B cell (primary cell): ENCODE data around the gene ATP1B3. TPM values are rescaled to one million over a fixed set of nuclear protein-coding genes. Genes with fewer than 3 reads are reported as not detected.

Experiments used
- ATAC-seq: fragments of 200-7000 bp; cut with Tn5 transposase; one replicate; pipeline ENCODE4 v1.10.0; 2021; ENCODE audit warnings: low read depth, mild to moderate bottlenecking, moderate number of reproducible peaks, moderate library complexity
- CTCF ChIA-PET: fragments of 350-600 bp; sonication (Branson Sonifier 250); formaldehyde crosslinking; loops from one replicate; lab custom pipeline; 2021; ENCODE audit warnings: antibody characterized with exemption, inconsistent platforms; lab: Charles Lee
- POLR2A ChIA-PET: fragments of 350-600 bp; sonication (Branson Sonifier 250); formaldehyde crosslinking; loops from one replicate; lab custom pipeline; 2021; ENCODE audit warnings: antibody characterized with exemption; lab: Charles Lee
- DNase-seq: peaks from one replicate; pipeline ENCODE4 v3.0.0; 2013
- H2AFZ ChIP-seq: 2 replicates; pipeline ENCODE4 v1.6.1; 2012; ENCODE audit warnings: mild to moderate bottlenecking, low read depth, low read length; ENCODE audit not compliant: insufficient read depth, poor library complexity, severe bottlenecking
- H3K27ac ChIP-seq, 2 donors: 1 replicate in 1 of 2; 2 replicates in 1 of 2; pipeline ENCODE4 v1.5.1; 2012 to 2013; ENCODE audit warnings: low read length in 2 of 2, mild to moderate bottlenecking in 2 of 2, moderate library complexity in 1 of 2
- H3K27me3 ChIP-seq, 4 experiments: fragments of 200-600 bp in 1 of 4; sonication (generic) in 1 of 4; replicated peaks in 1 of 4; 1 replicate in 2 of 4; 2 replicates in 2 of 4; pipeline versions ENCODE4 v1.6.1 to v1.7.0; 2013 to 2016; ENCODE audit warnings: low read length in 3 of 4, mild to moderate bottlenecking in 2 of 4, mixed read lengths in 1 of 4, moderate library complexity in 1 of 4; ENCODE audit not compliant: insufficient read depth in 4 of 4, control insufficient read depth in 3 of 4; ENCODE audit errors: control extremely low read depth in 1 of 4
- H3K36me3 ChIP-seq, 2 experiments: replicated peaks in 1 of 2; 1 replicate in 1 of 2; 2 replicates in 1 of 2; pipeline versions ENCODE4 v1.6.1 to v1.7.1; 2013; ENCODE audit warnings: low read length in 1 of 2; ENCODE audit not compliant: insufficient read depth in 2 of 2, control insufficient read depth in 1 of 2; ENCODE audit errors: control extremely low read depth in 1 of 2, extremely low read depth in 1 of 2
- H3K4me1 ChIP-seq, 2 donors: fragments of 200-600 bp in 1 of 2; sonication (generic) in 1 of 2; 1 replicate in 1 of 2; 2 replicates in 1 of 2; pipeline versions ENCODE4 v1.5.1 to v1.6.1; 2013 to 2017; ENCODE audit warnings: low read length in 2 of 2; ENCODE audit not compliant: control insufficient read depth in 2 of 2, insufficient read depth in 2 of 2
- H3K4me2 ChIP-seq: replicated peaks from 2 replicates; pipeline ENCODE3; 2012; ENCODE audit warnings: mild to moderate bottlenecking, low read depth, low read length; ENCODE audit not compliant: poor library complexity, severe bottlenecking
- H3K4me3 ChIP-seq, 5 experiments: fragments of 200-600 bp in 1 of 5; sonication (generic) in 1 of 5; 1 replicate in 3 of 5; 2 replicates in 2 of 5; pipeline versions ENCODE4 v1.5.1 to v1.7.0; 2011 to 2016; ENCODE audit warnings: low read length in 4 of 5, mild to moderate bottlenecking in 4 of 5, low read depth in 2 of 5, control low read depth in 1 of 5, moderate library complexity in 1 of 5; ENCODE audit not compliant: insufficient read depth in 1 of 5; ENCODE audit errors: control extremely low read depth in 1 of 5, extremely low read depth in 1 of 5
- H3K79me2 ChIP-seq: fragments of 200-600 bp; sonication (generic); one replicate; pipeline ENCODE4 v1.6.0; 2016; ENCODE audit warnings: low read length; ENCODE audit not compliant: control insufficient read depth, insufficient read depth
- H3K9ac ChIP-seq: fragments of 200-600 bp; sonication (generic); 2 replicates; pipeline ENCODE4 v1.6.1; 2017; ENCODE audit warnings: mild to moderate bottlenecking, low read length, moderate library complexity
- H3K9me3 ChIP-seq, 3 donors: one replicate each; pipeline versions ENCODE4 v1.6.1 to v1.7.1; 2013; ENCODE audit warnings: low read length in 2 of 3; ENCODE audit not compliant: control insufficient read depth in 2 of 3, insufficient read depth in 1 of 3; ENCODE audit errors: control extremely low read depth in 1 of 3
- H4K20me1 ChIP-seq: 2 replicates; pipeline ENCODE4 v1.6.0; 2012; ENCODE audit warnings: mild to moderate bottlenecking, low read length; ENCODE audit not compliant: insufficient read depth, control insufficient read depth, poor library complexity, severe bottlenecking
- H3K27ac Mint-ChIP-seq: one replicate; pipeline ENCODE4 v1.8.0; 2021; ENCODE audit warnings: mixed read lengths
- H3K27me3 Mint-ChIP-seq: one replicate; pipeline ENCODE4 v1.8.0; 2021; ENCODE audit warnings: mixed read lengths
- H3K4me1 Mint-ChIP-seq: one replicate; pipeline ENCODE4 v1.8.0; 2021; ENCODE audit warnings: mixed read lengths
- H3K4me3 Mint-ChIP-seq: one replicate; pipeline ENCODE4 v1.8.0; 2021; ENCODE audit warnings: mixed read lengths
- H3K9me3 Mint-ChIP-seq: one replicate; pipeline ENCODE4 v1.8.0; 2022; ENCODE audit warnings: mixed read lengths; ENCODE audit not compliant: insufficient read depth
- EZH2 ChIP-seq: IDR thresholded peaks from 2 replicates; pipeline ENCODE4 v1.6.1; 2012; ENCODE audit warnings: borderline replicate concordance, low read depth, mild to moderate bottlenecking, moderate library complexity, low read length; ENCODE audit not compliant: insufficient read depth, poor library complexity, severe bottlenecking
- WGBS: methylation state at CpG from one replicate; pipeline ENCODE4 v1.1.5; 2013; ENCODE audit warnings: missing lambda C conversion rate; ENCODE audit not compliant: insufficient coverage; 5-methylcytosine and 5-hydroxymethylcytosine counted together
- intact Hi-C: fragments of 100-400 bp; cut with micrococcal nuclease; formaldehyde crosslinking; loops from one replicate; pipeline ENCODE4 v1.10.0; 2022
- polyA plus RNA-seq: library from polyadenylated mRNA; depleted of rRNA; stranded (reverse); fragments of >200 nt; gene quantifications from 2 replicates; pipeline ENCODE4 v1.2.3, GENCODE V29; 2012
- total RNA-seq, 2 donors: library from RNA; stranded (reverse); fragments of 120-200 nt in 1 of 2; gene quantifications; 1 replicate in 1 of 2; 2 replicates in 1 of 2; pipeline versions ENCODE4 v1.2.3 to v1.2.4, GENCODE V29; 2013 to 2022
- TF ChIP-seq, protein P1 (sequence below): fragments of 200-600 bp; IDR thresholded peaks from one replicate; pipeline ENCODE4 v1.8.0; 2022; ENCODE audit warnings: antibody characterized with exemption, mild to moderate bottlenecking

Gene ATP1B3
- total and polyA plus RNA-seq, 2 donors (not counting 1 experiment from before 2014, with no cell fraction given), result 20.7 to 28.8 TPM

DNA sequence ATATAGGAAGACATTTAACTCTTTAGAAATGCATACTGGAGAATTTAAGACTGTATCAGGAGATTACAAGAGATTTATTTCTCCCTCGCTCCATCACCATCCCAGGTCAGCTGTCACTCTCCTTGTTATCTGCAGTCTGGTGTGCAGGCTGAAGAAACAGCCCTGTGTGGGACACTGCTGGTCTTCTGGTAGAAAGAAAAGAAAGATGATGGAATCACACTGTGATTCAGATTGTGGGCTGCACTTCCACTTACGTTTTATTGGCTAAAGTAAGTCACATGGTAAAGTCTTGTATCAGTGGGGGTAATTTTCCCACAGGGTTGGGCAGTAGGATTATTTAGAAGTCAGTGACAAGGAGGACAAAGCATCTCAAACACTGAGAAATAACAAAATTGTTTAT lies 18.1 kb upstream of the ATP1B3 start:
- Histone ChIP-seq H2AFZ (no peak overlapping the region), H3K27ac (no peak overlapping the region), H3K36me3 (no peaks in the 10 kb centered on the region), H3K4me2 (no peak overlapping the region), H3K9me3 (no peaks in the 10 kb centered on the region), H3K27me3 (no peaks in the 10 kb centered on the region), H3K79me2 (no peaks in the 10 kb centered on the region), H3K4me3 (no peak overlapping the region), H3K9ac (no peak overlapping the region), H3K4me1 (no peaks in the 10 kb centered on the region), H4K20me1 (no peaks in the 10 kb centered on the region)
- TF ChIP-seq EZH2, result no peak
- TF ChIP-seq, protein P1, sequence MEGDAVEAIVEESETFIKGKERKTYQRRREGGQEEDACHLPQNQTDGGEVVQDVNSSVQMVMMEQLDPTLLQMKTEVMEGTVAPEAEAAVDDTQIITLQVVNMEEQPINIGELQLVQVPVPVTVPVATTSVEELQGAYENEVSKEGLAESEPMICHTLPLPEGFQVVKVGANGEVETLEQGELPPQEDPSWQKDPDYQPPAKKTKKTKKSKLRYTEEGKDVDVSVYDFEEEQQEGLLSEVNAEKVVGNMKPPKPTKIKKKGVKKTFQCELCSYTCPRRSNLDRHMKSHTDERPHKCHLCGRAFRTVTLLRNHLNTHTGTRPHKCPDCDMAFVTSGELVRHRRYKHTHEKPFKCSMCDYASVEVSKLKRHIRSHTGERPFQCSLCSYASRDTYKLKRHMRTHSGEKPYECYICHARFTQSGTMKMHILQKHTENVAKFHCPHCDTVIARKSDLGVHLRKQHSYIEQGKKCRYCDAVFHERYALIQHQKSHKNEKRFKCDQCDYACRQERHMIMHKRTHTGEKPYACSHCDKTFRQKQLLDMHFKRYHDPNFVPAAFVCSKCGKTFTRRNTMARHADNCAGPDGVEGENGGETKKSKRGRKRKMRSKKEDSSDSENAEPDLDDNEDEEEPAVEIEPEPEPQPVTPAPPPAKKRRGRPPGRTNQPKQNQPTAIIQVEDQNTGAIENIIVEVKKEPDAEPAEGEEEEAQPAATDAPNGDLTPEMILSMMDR, result no peak
- CTCF ChIA-PET, result interaction anchor here (0.9 kb wide), 1 partner anchor 31 kb away, joined by 3 read pairs; no protein-coding TSS in a partner anchor
- DNase-seq, result no peak
- intact Hi-C loops, result no loop called here
- H3K9me3 Mint-ChIP-seq, result no peaks in the 10 kb centered on the region
- no peaks in the 10 kb centered on the region for H3K4me1 Mint-ChIP-seq
- no peak overlapping the region for H3K27ac Mint-ChIP-seq
- no peak overlapping the region for H3K4me3 Mint-ChIP-seq
- 80% methylated on average over 1 of the region's 2 CpGs for WGBS
- peaks cover 5% of the 10 kb centered on the region for H3K27me3 Mint-ChIP-seq
- POLR2A ChIA-PET, result no interaction called here
- no peak for ATAC-seq

DNA sequence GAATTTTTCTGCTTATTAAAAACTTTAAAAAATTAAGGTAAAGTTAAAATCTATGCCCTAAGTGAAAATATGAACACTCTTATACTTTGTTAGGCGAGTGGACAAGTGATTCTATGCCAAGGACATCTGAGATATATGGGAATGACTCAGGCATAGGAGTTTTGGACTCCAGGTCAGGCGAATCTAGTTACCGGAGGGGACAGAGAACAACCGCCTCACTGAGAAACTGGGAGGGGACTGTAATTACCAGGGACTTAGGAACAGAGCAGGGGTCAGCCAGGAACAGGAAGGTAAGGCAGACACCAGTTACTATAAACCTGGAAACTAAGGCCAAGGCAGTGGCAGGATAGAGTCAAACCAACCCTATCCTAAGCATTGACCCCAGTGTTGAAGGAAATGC lies 16.8 kb upstream of the ATP1B3 start:
- TF ChIP-seq EZH2, result no peak
- TF ChIP-seq, protein P1, result no peak
- H3K4me1 Mint-ChIP-seq, result no peaks in the 10 kb centered on the region
- H3K27me3 Mint-ChIP-seq, result peaks cover 2% of the 10 kb centered on the region
- no peak overlapping the region for H3K4me3 ChIP-seq
- H3K27me3 ChIP-seq, result no peaks in the 10 kb centered on the region
- H2AFZ ChIP-seq, result no peak overlapping the region
- no peak overlapping the region for H3K4me3 Mint-ChIP-seq
- no peaks in the 10 kb centered on the region for H3K4me1 ChIP-seq
- H3K9ac ChIP-seq, result no peak overlapping the region
- H3K9me3 ChIP-seq, result no peaks in the 10 kb centered on the region
- CTCF ChIA-PET, result interaction anchor here (0.7 kb wide), 1 partner anchor 9 kb away, joined by 3 read pairs; no protein-coding TSS in a partner anchor
- no peaks in the 10 kb centered on the region for H3K36me3 ChIP-seq
- no peaks in the 10 kb centered on the region for H3K79me2 ChIP-seq
- no peaks in the 10 kb centered on the region for H3K9me3 Mint-ChIP-seq
- no peak overlapping the region for H3K27ac ChIP-seq
- no peak overlapping the region for H3K4me2 ChIP-seq
- ATAC-seq (no peak), DNase-seq (no peak)
- intact Hi-C loops, result no loop called here
- no peaks in the 10 kb centered on the region for H4K20me1 ChIP-seq
- no peak overlapping the region for H3K27ac Mint-ChIP-seq
- WGBS, result 100% methylated on average over 3 of the region's 4 CpGs
- POLR2A ChIA-PET, result no interaction called here
